Prostate gland (tissue), 2 donors: ENCODE measurements around the gene LRP4.

Experiments
- POLR2A ChIP-seq: fragments of 450-650 bp; IDR thresholded peaks from one replicate; pipeline ENCODE4 v1.6.1; 2016; ENCODE audit warnings: antibody characterized with exemption, mild to moderate bottlenecking
- TF ChIP-seq, protein P1 (sequence below), 4 experiments: fragments of 200-600 bp in 2 of 4; fragments of 450-650 bp in 2 of 4; sonication (generic) in 2 of 4; IDR thresholded peaks; 1 replicate in 3 of 4; 2 replicates in 1 of 4; pipeline ENCODE4 v1.5.1; 2016 to 2019; ENCODE audit warnings: antibody characterized with exemption in 4 of 4, mild to moderate bottlenecking in 2 of 4, moderate library complexity in 2 of 4

DNA sequence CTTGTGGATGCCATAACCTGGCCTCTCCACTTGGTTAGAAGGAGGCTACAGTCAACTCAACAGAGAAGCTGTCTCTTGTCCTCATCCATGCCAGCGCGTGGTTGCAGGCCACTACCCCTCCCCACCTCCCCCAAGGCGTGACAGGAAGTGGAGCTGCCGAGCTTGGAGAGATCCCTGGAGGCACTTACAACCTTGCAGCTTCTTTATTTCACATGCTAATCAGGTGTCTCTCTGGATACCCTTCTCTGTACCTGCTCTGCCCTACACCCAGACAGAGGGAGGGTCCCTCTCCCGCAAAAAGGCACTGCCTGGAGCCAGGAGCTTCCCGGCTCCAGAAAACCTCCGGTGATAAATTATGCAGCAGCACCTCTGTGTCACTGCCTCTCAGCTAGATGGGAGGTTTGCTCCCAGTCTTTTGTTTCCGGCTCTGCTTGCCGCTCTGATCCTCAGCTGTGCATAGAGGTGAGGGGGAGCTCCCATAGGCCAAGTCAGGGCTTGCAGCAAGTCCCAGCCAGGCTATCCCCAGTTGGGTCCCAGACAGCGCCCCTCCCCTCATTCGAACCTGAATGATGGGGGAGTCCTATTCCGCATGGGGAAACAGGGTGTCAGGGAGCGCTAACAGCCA lies 5.7 kb downstream of the LRP4 start:
- TF ChIP-seq, protein P1, sequence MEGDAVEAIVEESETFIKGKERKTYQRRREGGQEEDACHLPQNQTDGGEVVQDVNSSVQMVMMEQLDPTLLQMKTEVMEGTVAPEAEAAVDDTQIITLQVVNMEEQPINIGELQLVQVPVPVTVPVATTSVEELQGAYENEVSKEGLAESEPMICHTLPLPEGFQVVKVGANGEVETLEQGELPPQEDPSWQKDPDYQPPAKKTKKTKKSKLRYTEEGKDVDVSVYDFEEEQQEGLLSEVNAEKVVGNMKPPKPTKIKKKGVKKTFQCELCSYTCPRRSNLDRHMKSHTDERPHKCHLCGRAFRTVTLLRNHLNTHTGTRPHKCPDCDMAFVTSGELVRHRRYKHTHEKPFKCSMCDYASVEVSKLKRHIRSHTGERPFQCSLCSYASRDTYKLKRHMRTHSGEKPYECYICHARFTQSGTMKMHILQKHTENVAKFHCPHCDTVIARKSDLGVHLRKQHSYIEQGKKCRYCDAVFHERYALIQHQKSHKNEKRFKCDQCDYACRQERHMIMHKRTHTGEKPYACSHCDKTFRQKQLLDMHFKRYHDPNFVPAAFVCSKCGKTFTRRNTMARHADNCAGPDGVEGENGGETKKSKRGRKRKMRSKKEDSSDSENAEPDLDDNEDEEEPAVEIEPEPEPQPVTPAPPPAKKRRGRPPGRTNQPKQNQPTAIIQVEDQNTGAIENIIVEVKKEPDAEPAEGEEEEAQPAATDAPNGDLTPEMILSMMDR (IDR thresholded peaks at IDR 0.05), result no peak
- no peak for TF ChIP-seq POLR2A
